ENCODE results near the gene ABLIM2. TPM values are rescaled to one million over a fixed set of nuclear protein-coding genes. Genes with fewer than 3 reads are reported as not detected.
A peak's percentile ranks its signal among the peaks of the same experiment; 100 is the strongest.

The ABLIM2 gene
- total RNA-seq, 1 experiment from 2014 or later, result 1.0 TPM

DNA sequence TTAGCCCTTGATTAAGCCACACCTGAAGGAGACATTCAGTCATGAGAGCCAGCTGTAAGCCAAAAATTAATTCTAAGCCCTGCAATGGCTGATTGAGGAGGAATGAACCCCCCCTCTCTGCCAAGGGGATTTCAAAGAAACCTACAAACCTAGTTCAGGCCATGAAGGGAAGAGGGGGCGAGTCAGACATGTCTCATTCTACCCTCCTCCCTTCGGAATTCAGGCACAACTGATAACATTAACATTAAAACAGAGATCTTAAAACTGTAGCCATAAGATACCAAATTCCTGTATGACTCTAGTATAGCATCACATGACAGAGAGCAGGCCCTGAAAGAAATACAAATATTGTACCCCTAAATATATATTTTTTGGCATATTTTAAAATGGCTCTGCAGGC is 178.6 kb downstream of the ABLIM2 start:
- peak overlapping the region; percentile 31 for H3K27ac ChIP-seq (ENCODE audit: insufficient read length, low read depth, low read length)
- no peak overlapping the region for H2BK12ac ChIP-seq (ENCODE audit: insufficient read length, low read depth, low read length)
- H3K36me3 Mint-ChIP-seq (ENCODE audit: insufficient read depth in 1 of 3, low read depth in 3 of 3), result peaks cover 0 to 4% (median 3%) of the 10 kb centered on the region in 3 experiments; a peak in 2 of 7 replicates
- H3T11ph ChIP-seq (ENCODE audit: low read length), result no peak overlapping the region
- H4K91ac ChIP-seq (ENCODE audit: insufficient read length, low read depth, low read length), result no peak overlapping the region
- no peaks in the 10 kb centered on the region for H3K9me3 ChIP-seq (ENCODE audit: control insufficient read depth, low read depth, low read length)
- H3K9ac ChIP-seq (ENCODE audit: extremely low read depth, insufficient read length, low read length), result no peak overlapping the region
- TF ChIP-seq, protein P1, sequence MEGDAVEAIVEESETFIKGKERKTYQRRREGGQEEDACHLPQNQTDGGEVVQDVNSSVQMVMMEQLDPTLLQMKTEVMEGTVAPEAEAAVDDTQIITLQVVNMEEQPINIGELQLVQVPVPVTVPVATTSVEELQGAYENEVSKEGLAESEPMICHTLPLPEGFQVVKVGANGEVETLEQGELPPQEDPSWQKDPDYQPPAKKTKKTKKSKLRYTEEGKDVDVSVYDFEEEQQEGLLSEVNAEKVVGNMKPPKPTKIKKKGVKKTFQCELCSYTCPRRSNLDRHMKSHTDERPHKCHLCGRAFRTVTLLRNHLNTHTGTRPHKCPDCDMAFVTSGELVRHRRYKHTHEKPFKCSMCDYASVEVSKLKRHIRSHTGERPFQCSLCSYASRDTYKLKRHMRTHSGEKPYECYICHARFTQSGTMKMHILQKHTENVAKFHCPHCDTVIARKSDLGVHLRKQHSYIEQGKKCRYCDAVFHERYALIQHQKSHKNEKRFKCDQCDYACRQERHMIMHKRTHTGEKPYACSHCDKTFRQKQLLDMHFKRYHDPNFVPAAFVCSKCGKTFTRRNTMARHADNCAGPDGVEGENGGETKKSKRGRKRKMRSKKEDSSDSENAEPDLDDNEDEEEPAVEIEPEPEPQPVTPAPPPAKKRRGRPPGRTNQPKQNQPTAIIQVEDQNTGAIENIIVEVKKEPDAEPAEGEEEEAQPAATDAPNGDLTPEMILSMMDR (conservative IDR thresholded peaks at IDR 0.05), result no peak
- no peaks in the 10 kb centered on the region for H3K79me2 ChIP-seq (ENCODE audit: insufficient read depth, low read length)
- no peak overlapping the region for H3K23ac ChIP-seq (ENCODE audit: insufficient read length, low read depth, low read length)
- DNase-seq, result no peak
- no peak overlapping the region for H2BK15ac ChIP-seq (ENCODE audit: low read depth, low read length)
- peaks cover 23 to 27% of the 10 kb centered on the region in 2 experiments for H3K4me1 Mint-ChIP-seq
- H2BK120ac ChIP-seq (ENCODE audit: low read depth, low read length, poor library complexity, severe bottlenecking), result no peak overlapping the region
- no peak overlapping the region for H4K8ac ChIP-seq (replicated peaks; ENCODE audit: insufficient read length, low read depth, low read length)
- H3K23me2 ChIP-seq (ENCODE audit: insufficient read length, low read depth, low read length, poor library complexity, severe bottlenecking), result no peaks in the 10 kb centered on the region
- peaks cover 13% of the 10 kb centered on the region; the same call in 1 of the 2 replicates for H3K4me1 ChIP-seq (ENCODE audit: insufficient read depth, low read length)
- H3K4ac ChIP-seq (ENCODE audit: low read depth, low read length), result no peak overlapping the region
- no peak overlapping the region for H2AFZ ChIP-seq (ENCODE audit: low read length)
- no peak overlapping the region for H3K18ac ChIP-seq (ENCODE audit: insufficient read length, low read depth, low read length)
- no peaks in the 10 kb centered on the region for H4K20me1 ChIP-seq (ENCODE audit: control insufficient read depth, insufficient read depth, insufficient read length)
- H3K27me3 ChIP-seq (ENCODE audit: insufficient read depth, low read length), result no peaks in the 10 kb centered on the region
- H3K9me3 Mint-ChIP-seq, result peaks cover 0 to 5% of the 10 kb centered on the region in 2 experiments; a peak in 3 of 5 replicates
- peak overlapping the region; percentile 18 to 59 (median 35); a peak in 6 of 7 replicates for H3K27ac Mint-ChIP-seq
- H3K79me1 ChIP-seq (ENCODE audit: insufficient read depth, low read depth, low read length, poor library complexity, severe bottlenecking), result no peaks in the 10 kb centered on the region
- H3K27me3 Mint-ChIP-seq (ENCODE audit: low read depth), result no peaks in the 10 kb centered on the region
- no peak overlapping the region for H3K4me3 Mint-ChIP-seq
- no peak overlapping the region for H3K56ac ChIP-seq (ENCODE audit: insufficient read length, low read depth, low read length)
- no peak overlapping the region for H3K14ac ChIP-seq (ENCODE audit: insufficient read depth, low read length)
- H2AK5ac ChIP-seq (ENCODE audit: insufficient read length, low read length), result no peak overlapping the region
- H2BK20ac ChIP-seq (ENCODE audit: low read depth, low read length, poor library complexity, severe bottlenecking), result no peak overlapping the region
- H2BK5ac ChIP-seq (ENCODE audit: insufficient read length, low read length), result no peak overlapping the region
- WGBS (ENCODE audit: extremely low coverage, insufficient read length, low lambda C conversion rate), result no CpG with 5 or more reads among the region's 2 CpGs
- no peak overlapping the region for H3K4me2 ChIP-seq (ENCODE audit: insufficient read depth, insufficient read length, low read length)
- no peak overlapping the region for H4K5ac ChIP-seq (ENCODE audit: insufficient read length, low read depth, low read length)
